GM06990 (cell line): Measurements from ENCODE around the gene TBC1D8B.
A peak's percentile ranks its signal among the peaks of the same experiment; 100 is the strongest.
"Not testable (repeated sequence)": the region's sequence is repeated elsewhere in the genome, so short reads cannot be mapped to it uniquely, and the experiment has no call there.

Experiments
- DNase-seq: peaks from one replicate; pipeline ENCODE4 v3.0.0-alpha.2; 2011; ENCODE audit not compliant: insufficient read length; ENCODE audit errors: extremely low read depth
- H3K27me3 ChIP-seq: replicated peaks from 2 replicates; pipeline ENCODE4 v1.6.0; 2011; ENCODE audit warnings: low read length; ENCODE audit not compliant: control insufficient read depth, insufficient read depth
- H3K36me3 ChIP-seq: 2 replicates; pipeline ENCODE4 v1.5.1; 2011; ENCODE audit warnings: low read length; ENCODE audit not compliant: control insufficient read depth, insufficient read depth
- H3K4me3 ChIP-seq: replicated peaks from 2 replicates; pipeline ENCODE4 v1.5.1; 2011; ENCODE audit warnings: low read depth, mild to moderate bottlenecking, control low read depth, low read length
- TF ChIP-seq, protein P1 (sequence below): IDR thresholded peaks from 2 replicates; pipeline ENCODE4 v1.5.1; 2011; ENCODE audit warnings: low read length, control low read depth, mild to moderate bottlenecking, inconsistent platforms; ENCODE audit not compliant: insufficient read depth, poor library complexity, severe bottlenecking

The TBC1D8B gene

DNA sequence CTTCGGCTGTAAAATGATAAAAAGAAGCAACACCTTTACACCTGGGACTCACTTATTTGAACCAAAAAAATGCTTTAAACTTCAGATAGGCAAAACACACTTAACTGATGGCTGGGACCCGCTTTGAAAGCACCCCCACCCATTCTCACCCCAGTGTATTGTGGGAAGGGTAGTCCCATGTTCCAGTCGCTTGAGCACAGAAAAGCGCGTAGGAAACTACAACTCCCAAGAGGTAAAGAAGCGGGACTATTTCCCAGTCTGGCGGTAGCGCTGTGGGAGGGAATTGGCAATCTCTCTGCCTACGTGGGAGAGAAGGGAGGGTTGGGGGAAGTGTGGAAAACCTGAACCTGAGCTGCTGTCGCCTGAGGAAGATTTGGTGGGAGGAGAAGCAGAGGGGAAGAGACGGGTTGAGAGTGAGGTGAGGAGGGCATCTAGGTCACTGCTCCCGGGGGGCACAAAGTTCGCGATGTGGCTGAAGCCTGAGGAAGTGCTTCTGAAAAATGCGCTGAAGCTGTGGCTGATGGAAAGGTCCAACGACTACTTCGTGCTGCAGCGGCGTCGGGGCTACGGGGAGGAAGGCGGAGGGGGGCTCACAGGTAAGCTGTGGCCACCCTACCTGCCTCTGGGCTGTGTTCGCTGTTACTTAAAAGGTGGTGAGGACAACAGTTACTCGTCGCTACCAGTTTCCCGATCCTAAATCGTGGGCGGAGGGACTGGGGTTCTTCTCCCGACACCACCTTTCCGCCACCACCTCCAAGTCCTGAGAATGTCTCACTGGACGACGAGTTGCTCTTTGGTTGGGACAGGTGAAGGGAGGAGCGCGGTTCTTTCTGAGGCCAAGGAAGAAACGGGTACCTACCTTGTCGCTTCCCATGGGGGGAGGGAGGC lies at the start of gene TBC1D8B:
TBC1D8B (plus strand) TSS at position 286 of the 888 bp plus-strand sequence; CDS start at position 467, 181 bp downstream.
- peak; percentile 40 for DNase-seq
- Histone ChIP-seq H3K27me3 (no peaks in the 10 kb centered on the region; the same call in 1 of the 2 replicates), H3K4me3 (peak within 1 kb of the TSS; percentile 69), H3K36me3 (no peaks in the 10 kb centered on the region)
- TF ChIP-seq, protein P1, sequence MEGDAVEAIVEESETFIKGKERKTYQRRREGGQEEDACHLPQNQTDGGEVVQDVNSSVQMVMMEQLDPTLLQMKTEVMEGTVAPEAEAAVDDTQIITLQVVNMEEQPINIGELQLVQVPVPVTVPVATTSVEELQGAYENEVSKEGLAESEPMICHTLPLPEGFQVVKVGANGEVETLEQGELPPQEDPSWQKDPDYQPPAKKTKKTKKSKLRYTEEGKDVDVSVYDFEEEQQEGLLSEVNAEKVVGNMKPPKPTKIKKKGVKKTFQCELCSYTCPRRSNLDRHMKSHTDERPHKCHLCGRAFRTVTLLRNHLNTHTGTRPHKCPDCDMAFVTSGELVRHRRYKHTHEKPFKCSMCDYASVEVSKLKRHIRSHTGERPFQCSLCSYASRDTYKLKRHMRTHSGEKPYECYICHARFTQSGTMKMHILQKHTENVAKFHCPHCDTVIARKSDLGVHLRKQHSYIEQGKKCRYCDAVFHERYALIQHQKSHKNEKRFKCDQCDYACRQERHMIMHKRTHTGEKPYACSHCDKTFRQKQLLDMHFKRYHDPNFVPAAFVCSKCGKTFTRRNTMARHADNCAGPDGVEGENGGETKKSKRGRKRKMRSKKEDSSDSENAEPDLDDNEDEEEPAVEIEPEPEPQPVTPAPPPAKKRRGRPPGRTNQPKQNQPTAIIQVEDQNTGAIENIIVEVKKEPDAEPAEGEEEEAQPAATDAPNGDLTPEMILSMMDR: no peak

DNA sequence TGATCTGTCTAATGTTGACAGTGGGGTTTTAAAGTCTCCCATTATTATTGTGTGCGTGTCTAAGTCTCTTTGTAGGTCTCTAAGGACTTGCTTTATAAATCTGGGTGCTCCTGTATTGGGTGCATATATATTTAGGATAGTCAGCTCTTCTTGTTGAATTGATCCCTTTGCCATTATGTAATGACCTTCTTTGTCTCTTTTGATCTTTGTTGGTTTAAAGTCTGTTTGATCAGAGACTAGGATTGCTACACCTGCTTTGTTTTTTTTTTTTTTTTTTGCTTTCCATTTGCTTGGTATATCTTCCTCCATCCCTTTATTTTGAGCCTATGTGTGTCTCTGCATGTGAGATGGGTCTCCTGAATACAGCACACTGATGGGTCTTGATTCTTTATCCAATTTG lies 33.2 kb upstream of the TBC1D8B start:
- not testable (repeated sequence) for H3K36me3 ChIP-seq, H3K4me3 ChIP-seq, H3K27me3 ChIP-seq, DNase-seq

DNA sequence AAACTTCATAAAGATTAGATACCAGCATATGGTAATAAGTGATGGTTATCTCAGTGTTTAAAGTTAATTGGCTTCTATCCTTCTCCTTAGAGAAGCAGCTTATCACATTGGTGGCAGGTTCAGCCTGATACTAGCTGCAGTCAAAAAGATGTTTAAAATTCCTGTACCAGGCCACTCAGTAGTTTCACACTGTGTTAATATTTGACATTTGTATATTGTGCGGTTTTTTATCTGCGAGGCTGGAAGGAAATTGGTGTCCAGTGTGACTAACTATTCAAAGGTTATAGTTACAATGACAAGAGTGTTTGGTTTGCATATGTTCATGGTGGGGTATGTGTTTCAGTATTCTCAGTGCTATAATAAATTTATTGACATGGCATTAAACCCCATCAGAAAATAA lies 27.5 kb upstream of the TBC1D8B start:
- no peaks in the 10 kb centered on the region for H3K27me3 ChIP-seq
- DNase-seq: no peak

DNA sequence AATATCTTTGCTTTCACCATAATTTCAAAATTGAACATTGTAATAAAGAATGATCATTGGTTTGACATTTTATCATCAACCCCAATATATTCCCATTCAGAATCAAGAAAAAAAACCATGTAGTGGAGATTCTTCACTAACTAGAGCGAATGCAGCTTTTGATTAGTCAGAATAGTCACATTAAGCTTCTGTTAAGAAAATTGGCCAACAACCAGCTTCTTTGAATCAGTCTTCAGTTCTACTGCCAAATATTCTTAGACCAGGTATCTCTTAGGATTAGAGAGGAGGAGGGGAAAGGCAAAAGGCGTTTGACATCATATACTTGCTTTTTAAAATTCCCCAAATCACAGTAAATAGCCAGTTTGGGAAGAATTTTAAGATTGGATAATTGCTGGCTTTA lies 22.2 kb upstream of the TBC1D8B start:
- no peaks in the 10 kb centered on the region for H3K27me3 ChIP-seq
- H3K36me3 ChIP-seq: no peaks in the 10 kb centered on the region
- no peak overlapping the region for H3K4me3 ChIP-seq
- TF ChIP-seq, protein P1: no peak
- DNase-seq: no peak

More for the DNA sequence above, 27.5 kb upstream of the TBC1D8B start:
- no peaks in the 10 kb centered on the region for H3K36me3 ChIP-seq
- no peak overlapping the region for H3K4me3 ChIP-seq
- TF ChIP-seq, protein P1: no peak

DNA sequence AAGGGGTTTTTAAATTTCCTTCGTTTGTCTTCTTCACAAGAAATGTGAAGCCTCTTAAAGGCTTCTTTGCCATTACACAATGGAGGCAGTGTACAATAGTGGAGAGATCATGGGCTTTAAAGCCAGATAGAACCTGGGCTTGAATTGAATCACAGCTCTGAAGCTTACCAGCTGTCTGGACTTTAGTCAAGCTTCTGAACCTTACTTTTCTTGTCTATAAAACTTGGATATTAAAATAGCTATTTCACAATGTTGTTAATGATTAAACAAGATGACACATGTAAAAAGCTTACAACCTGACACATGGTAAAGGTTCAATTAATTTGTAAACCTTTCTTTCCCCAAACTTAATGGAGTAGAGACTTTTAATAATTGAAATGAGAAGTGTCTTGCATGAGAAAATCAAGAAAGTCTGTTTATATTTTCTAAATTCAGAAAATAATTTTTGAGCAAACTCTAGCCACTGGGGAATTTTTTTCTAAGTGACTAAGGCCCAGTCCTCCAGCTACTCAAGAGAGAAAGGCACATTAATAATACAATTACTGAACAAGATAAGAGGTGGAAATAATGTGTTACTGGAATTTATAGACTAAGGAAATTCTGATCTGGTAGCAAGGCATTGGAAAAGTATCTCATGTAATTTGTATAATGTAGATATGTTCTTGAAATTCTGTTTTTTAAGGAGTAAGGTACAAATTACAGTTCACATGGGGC lies 21.7 kb upstream of the TBC1D8B start:
- no peak overlapping the region for H3K4me3 ChIP-seq
- TF ChIP-seq, protein P1: no peak

DNA sequence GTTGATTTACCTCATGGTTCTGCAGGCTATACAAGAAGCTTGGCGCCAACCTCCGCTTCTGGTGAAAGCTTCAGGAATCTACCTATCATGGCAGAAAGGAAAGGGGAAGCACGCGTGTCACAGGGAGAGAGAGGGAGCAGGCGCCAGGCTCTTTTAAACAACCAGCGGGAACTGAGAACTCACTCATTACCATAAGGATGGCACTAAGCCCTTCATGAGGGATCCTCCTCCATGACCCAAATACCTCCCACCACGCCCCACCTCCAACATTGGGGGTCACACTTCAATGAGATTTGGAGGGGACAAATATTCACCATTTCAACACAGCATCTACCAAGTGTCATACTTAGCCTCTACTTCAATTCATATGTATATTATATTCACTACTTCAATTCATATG lies 18.8 kb upstream of the TBC1D8B start:
- DNase-seq: no peak
- H3K36me3 ChIP-seq: no peaks in the 10 kb centered on the region
- H3K4me3 ChIP-seq: no peak overlapping the region
- TF ChIP-seq, protein P1: no peak
- H3K27me3 ChIP-seq: no peaks in the 10 kb centered on the region

More for the DNA sequence above, 21.7 kb upstream of the TBC1D8B start:
- no peak for DNase-seq
- Histone ChIP-seq H3K27me3 (no peaks in the 10 kb centered on the region), H3K36me3 (no peaks in the 10 kb centered on the region)
